CD4-positive, alpha-beta T cell (primary cell): ENCODE data around the gene BMPR2. TPM values are rescaled to one million over a fixed set of nuclear protein-coding genes. Genes with fewer than 3 reads are reported as not detected.

ENCODE experiments used
- ATAC-seq: fragments of 200-7000 bp; cut with Tn5 transposase; one replicate; pipeline ENCODE4 v1.10.0; 2022; ENCODE audit warnings: mild to moderate bottlenecking; ENCODE audit not compliant: poor library complexity
- CTCF ChIA-PET: fragments of 350-600 bp; sonication (Branson Sonifier 250); formaldehyde crosslinking; loops from one replicate; lab custom pipeline; 2021; ENCODE audit warnings: antibody characterized with exemption, inconsistent platforms; lab: Charles Lee
- POLR2A ChIA-PET: fragments of 350-600 bp; sonication (Branson Sonifier 250); formaldehyde crosslinking; loops from one replicate; lab custom pipeline; 2021; ENCODE audit warnings: antibody characterized with exemption, inconsistent platforms; lab: Charles Lee
- DNase-seq, 14 experiments: peaks; one replicate each; pipeline ENCODE4 v3.0.0-alpha.2; 2013 to 2020; ENCODE audit warnings: mixed read lengths in 2 of 14
- H3K27ac ChIP-seq, 2 donors: one replicate each; pipeline versions ENCODE4 v1.5.1 to v1.7.0; 2013; ENCODE audit warnings: low read length in 2 of 2, low read depth in 1 of 2, mild to moderate bottlenecking in 1 of 2
- H3K27me3 ChIP-seq, 2 experiments: 1 replicate in 1 of 2; 2 replicates in 1 of 2; pipeline versions ENCODE4 v1.6.1 to v1.7.0; 2013; ENCODE audit warnings: low read length in 2 of 2, control low read depth in 1 of 2, mild to moderate bottlenecking in 1 of 2, moderate library complexity in 1 of 2; ENCODE audit not compliant: insufficient read depth in 2 of 2, control insufficient read depth in 1 of 2
- H3K36me3 ChIP-seq: one replicate; pipeline ENCODE4 v1.6.1; 2013; ENCODE audit warnings: low read length, control low read depth; ENCODE audit not compliant: insufficient read depth
- H3K4me1 ChIP-seq: one replicate; pipeline ENCODE4 v1.6.1; 2013; ENCODE audit warnings: low read length, control low read depth; ENCODE audit not compliant: insufficient read depth
- H3K4me3 ChIP-seq: one replicate; pipeline ENCODE4 v1.5.1; 2013; ENCODE audit warnings: mild to moderate bottlenecking, low read length, moderate library complexity
- H3K9me3 ChIP-seq, 2 experiments: 1 replicate in 1 of 2; 2 replicates in 1 of 2; pipeline versions ENCODE4 v1.6.1 to v1.7.0; 2013; ENCODE audit warnings: low read length in 2 of 2, mild to moderate bottlenecking in 2 of 2, control low read depth in 1 of 2, moderate library complexity in 1 of 2; ENCODE audit not compliant: control insufficient read depth in 1 of 2, insufficient read depth in 1 of 2
- H3K27ac Mint-ChIP-seq: one replicate; pipeline ENCODE4 v1.8.0; 2020; ENCODE audit warnings: mixed read lengths
- H3K27me3 Mint-ChIP-seq: one replicate; pipeline ENCODE4 v1.8.0; 2021; ENCODE audit warnings: mixed read lengths
- H3K36me3 Mint-ChIP-seq: one replicate; pipeline ENCODE4 v1.8.0; 2021; ENCODE audit warnings: low read depth, mixed read lengths
- H3K4me1 Mint-ChIP-seq: one replicate; pipeline ENCODE4 v1.8.0; 2021; ENCODE audit warnings: low read depth, mixed read lengths
- H3K4me3 Mint-ChIP-seq: one replicate; pipeline ENCODE4 v1.8.0; 2020; ENCODE audit warnings: mild to moderate bottlenecking, mixed read lengths
- H3K9me3 Mint-ChIP-seq: one replicate; pipeline ENCODE4 v1.8.0; 2020; ENCODE audit warnings: mixed read lengths
- CTCF ChIP-seq: fragments of 200-600 bp; IDR thresholded peaks from one replicate; pipeline ENCODE4 v1.8.0; 2022; ENCODE audit warnings: antibody characterized with exemption, mild to moderate bottlenecking
- intact Hi-C, 2 experiments: fragments of 100-400 bp; cut with DNase I in 1 of 2; cut with micrococcal nuclease in 1 of 2; formaldehyde crosslinking; loops; one replicate each; pipeline versions ENCODE4 v1.15.1 to v1.9.0; 2023 to 2025; cut with DNase I, micrococcal nuclease
- total RNA-seq, 174 experiments: library from RNA in 2 of 174; stranded (reverse) in 2 of 174; gene quantifications; one replicate each; pipeline ENCODE4 v1.2.3 and lab custom pipeline; 2021 to 2026

Gene BMPR2
- total RNA-seq, 2 experiments from 2014 or later, result 12.7 to 12.8 TPM

GRCh38 chr2:202411097-202411496, 35.0 kb downstream of the BMPR2 start:
- no peak overlapping the region for H3K4me3 ChIP-seq
- TF ChIP-seq CTCF, result no peak
- DNase-seq (no peak), ATAC-seq (no peak)
- peaks cover 9% of the 10 kb centered on the region for H3K4me1 Mint-ChIP-seq
- no peaks in the 10 kb centered on the region for H3K9me3 Mint-ChIP-seq
- H3K27ac Mint-ChIP-seq, result no peak overlapping the region
- ChIA-PET CTCF (no interaction called here), POLR2A (no interaction called here)
- no peaks in the 10 kb centered on the region for H3K36me3 ChIP-seq
- intact Hi-C loops, result no loop called here
- no peak overlapping the region for H3K27ac ChIP-seq
- H3K36me3 Mint-ChIP-seq, result peaks cover 3% of the 10 kb centered on the region
- no peaks in the 10 kb centered on the region for H3K27me3 Mint-ChIP-seq
- no peaks in the 10 kb centered on the region for H3K9me3 ChIP-seq
- H3K4me3 Mint-ChIP-seq, result no peak overlapping the region
- H3K4me1 ChIP-seq, result no peaks in the 10 kb centered on the region
- H3K27me3 ChIP-seq, result no peaks in the 10 kb centered on the region

- no peaks in the 10 kb centered on the region for H3K4me1 ChIP-seq
- POLR2A ChIA-PET, result no interaction called here
- ATAC-seq (no peak), DNase-seq (no peak)
- peaks cover 4% of the 10 kb centered on the region for H3K36me3 Mint-ChIP-seq
- no peaks in the 10 kb centered on the region for H3K9me3 Mint-ChIP-seq
- H3K27me3 ChIP-seq, result no peaks in the 10 kb centered on the region
- no peaks in the 10 kb centered on the region for H3K9me3 ChIP-seq
- no peak overlapping the region for H3K27ac ChIP-seq
- H3K4me3 Mint-ChIP-seq, result no peak overlapping the region
- no peaks in the 10 kb centered on the region for H3K27me3 Mint-ChIP-seq
- no peaks in the 10 kb centered on the region for H3K36me3 ChIP-seq
- peaks cover 6% of the 10 kb centered on the region for H3K4me1 Mint-ChIP-seq
- CTCF ChIA-PET, result no interaction called here
- no peak overlapping the region for H3K4me3 ChIP-seq
- no peak overlapping the region for H3K27ac Mint-ChIP-seq
- TF ChIP-seq CTCF, result no peak
- intact Hi-C loops, result no loop called here
Observed at GRCh38 chr2:202418027-202418426, 41.9 kb downstream of the BMPR2 start.

- ATAC-seq (no peak), DNase-seq (no peak)
- Mint-ChIP-seq H3K27me3 (no peaks in the 10 kb centered on the region), H3K4me1 (peaks cover 4% of the 10 kb centered on the region), H3K36me3 (peaks cover 4% of the 10 kb centered on the region), H3K4me3 (no peak overlapping the region), H3K27ac (no peak overlapping the region), H3K9me3 (no peaks in the 10 kb centered on the region)
- TF ChIP-seq CTCF, result no peak
- Histone ChIP-seq H3K4me1 (no peaks in the 10 kb centered on the region), H3K27ac (no peak overlapping the region), H3K36me3 (no peaks in the 10 kb centered on the region), H3K9me3 (no peaks in the 10 kb centered on the region), H3K27me3 (no peaks in the 10 kb centered on the region), H3K4me3 (no peak overlapping the region)
- intact Hi-C loops, result no loop called here
- CTCF ChIA-PET, result no interaction called here
- POLR2A ChIA-PET, result no interaction called here
Observed at GRCh38 chr2:202418511-202418910, 42.4 kb downstream of the BMPR2 start.
